Liver (tissue), 3 donors: ENCODE data around the gene POFUT1.
"Not testable (repeated sequence)": the region's sequence is repeated elsewhere in the genome, so short reads cannot be mapped to it uniquely, and the experiment has no call there.

Source experiments
- GABPA ChIP-seq, 2 donors: IDR thresholded peaks in 1 of 2; conservative IDR thresholded peaks in 1 of 2; 2 replicates each; pipeline ENCODE4 v1.6.1; 2016; ENCODE audit warnings: antibody characterized with exemption in 2 of 2, mild to moderate bottlenecking in 1 of 2, moderate library complexity in 1 of 2
- TF ChIP-seq, protein P1 (sequence below): fragments of 150-350 bp; IDR thresholded peaks from 2 replicates; pipeline ENCODE4 v1.5.1; 2017; ENCODE audit warnings: improper control_type of control experiment, low read depth, low read length; ENCODE audit not compliant: missing input control
- donor health status: healthy.
- donor health status: healthy.

DNA sequence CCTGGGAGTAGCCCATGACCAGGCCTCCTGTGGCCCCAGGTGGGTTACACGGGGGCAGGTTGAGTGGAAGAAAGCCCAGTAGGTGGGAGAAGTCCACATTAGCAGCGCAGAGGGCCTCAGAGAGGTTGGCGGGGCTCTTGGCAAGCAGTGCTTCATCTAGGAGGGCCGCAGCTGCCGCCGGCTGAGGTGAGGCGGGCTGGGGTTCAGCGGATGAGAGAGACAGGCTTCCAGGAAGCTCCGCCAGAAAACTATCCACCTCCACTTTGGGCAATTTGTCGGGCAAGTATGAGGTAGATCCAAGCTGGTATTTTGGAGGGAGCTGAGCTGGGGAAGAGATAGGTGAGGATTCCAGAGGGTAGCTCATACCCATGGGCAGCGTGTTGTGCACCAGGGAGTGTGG is 11.1 kb upstream of the POFUT1 start:
- TF ChIP-seq, protein P1, sequence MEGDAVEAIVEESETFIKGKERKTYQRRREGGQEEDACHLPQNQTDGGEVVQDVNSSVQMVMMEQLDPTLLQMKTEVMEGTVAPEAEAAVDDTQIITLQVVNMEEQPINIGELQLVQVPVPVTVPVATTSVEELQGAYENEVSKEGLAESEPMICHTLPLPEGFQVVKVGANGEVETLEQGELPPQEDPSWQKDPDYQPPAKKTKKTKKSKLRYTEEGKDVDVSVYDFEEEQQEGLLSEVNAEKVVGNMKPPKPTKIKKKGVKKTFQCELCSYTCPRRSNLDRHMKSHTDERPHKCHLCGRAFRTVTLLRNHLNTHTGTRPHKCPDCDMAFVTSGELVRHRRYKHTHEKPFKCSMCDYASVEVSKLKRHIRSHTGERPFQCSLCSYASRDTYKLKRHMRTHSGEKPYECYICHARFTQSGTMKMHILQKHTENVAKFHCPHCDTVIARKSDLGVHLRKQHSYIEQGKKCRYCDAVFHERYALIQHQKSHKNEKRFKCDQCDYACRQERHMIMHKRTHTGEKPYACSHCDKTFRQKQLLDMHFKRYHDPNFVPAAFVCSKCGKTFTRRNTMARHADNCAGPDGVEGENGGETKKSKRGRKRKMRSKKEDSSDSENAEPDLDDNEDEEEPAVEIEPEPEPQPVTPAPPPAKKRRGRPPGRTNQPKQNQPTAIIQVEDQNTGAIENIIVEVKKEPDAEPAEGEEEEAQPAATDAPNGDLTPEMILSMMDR = not testable (repeated sequence)
- not testable (repeated sequence) for TF ChIP-seq GABPA (IDR thresholded peaks at IDR 0.05 in 1 of 2, conservative IDR thresholded peaks at IDR 0.05 in 1 of 2)
